DMS53 (cell line): ENCODE results near the gene CHST5.

ENCODE experiments used
- DNase-seq: peaks from one replicate; lab custom pipeline; 2025; lab: John Stamatoyannopoulos, UW

Gene CHST5

DNA sequence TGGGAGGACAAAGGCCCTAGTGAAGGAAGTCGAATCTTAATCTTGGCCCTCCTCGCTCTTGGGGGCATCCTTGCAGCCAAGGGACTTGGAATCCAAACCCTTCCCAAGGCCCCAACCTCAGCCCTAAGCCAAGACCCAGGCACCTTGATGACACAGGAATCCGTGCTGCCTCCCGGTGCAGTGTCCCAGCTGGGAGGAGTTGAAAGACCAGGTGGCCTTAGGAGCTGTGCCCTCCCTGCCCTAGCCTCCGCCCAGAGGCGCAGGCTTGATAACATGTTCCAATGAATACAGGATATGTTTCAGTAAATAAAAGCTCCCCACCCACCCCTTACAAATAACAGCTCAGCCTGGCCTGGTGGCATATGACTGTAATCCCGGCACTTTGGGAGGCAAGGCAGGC lies at the start of gene CHST5:
TSS of gene CHST5 (minus strand) at position 208 of the 400 bp plus-strand sequence. CDS start 5,724 bp downstream, outside the sequence.
- peak; percentile 7 for DNase-seq

GRCh38 chr16:75584108-75584507 lies 48.2 kb upstream of the CHST5 start:
- no peak for DNase-seq

- DNase-seq = no peak
These were observed 43.5 kb upstream of the CHST5 start for GRCh38 chr16:75579281-75579834.

DNA sequence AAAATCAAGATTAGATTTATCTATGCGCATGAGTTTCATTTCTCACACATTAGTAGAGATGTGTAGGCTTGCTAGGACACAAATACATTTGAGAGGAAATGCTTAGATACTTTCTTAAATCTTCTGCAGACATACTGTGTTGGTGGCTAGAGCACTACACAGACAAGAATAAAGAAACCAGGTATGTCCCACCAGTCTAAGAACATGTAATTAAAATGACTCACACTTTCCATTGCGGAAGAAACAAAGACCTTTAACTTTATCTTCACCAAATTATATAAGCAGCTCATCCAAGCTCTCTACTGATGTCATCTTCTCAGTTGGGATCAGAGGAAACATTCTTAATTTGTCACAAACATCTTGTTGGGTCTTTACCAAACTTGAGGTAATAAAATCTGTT lies 42.8 kb upstream of the CHST5 start:
- DNase-seq = no peak

DNA sequence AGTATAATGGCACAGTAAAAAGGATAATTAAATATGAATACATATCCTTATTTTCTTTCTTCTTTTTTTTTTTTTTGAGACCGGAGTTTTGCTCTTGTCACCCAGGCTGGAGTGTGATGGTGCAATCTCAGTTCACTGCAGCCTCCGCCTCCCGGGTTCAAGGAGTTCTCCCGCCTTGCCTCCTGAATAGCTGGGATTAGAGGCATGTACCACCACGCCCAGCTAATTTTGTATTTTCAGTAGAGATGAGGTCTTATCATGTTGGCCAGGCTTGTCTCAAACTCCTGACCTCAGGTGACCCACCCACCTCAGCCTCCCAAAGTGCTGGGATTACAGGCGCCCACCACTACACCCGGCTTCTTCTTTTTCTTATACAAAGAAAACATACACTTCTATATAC lies 42.3 kb upstream of the CHST5 start:
- DNase-seq = no peak

- no peak for DNase-seq
These were observed 40.5 kb upstream of the CHST5 start for GRCh38 chr16:75576384-75576811.

GRCh38 chr16:75575958-75576357 lies 40.0 kb upstream of the CHST5 start:
- no peak for DNase-seq

DNA sequence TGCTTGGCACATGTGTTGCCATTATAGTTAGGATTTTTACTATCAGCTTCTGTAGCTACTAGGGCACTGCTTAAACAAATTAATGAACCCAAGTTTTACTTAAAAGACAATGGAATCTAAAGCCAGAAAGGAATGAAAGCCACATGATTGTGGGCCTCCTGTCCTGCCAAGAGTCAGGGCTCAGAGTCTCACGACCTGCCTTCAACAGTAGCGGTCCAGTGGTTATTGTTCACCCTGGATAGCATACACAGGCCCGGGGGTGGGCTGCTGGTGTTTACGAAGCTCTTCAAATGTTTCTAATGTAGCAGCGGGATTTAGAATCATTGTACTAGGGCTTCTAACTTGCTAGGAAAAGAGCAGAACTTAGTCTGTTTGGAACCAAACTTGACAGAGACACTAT lies 38.0 kb upstream of the CHST5 start:
- DNase-seq = no peak

- DNase-seq = no peak
These were observed 37.1 kb upstream of the CHST5 start for GRCh38 chr16:75572864-75573542.

GRCh38 chr16:75570396-75571065 lies 34.6 kb upstream of the CHST5 start:
- no peak for DNase-seq

- DNase-seq = peak; percentile 22
These were observed 32.0 kb upstream of the CHST5 start for GRCh38 chr16:75567911-75568310.

GRCh38 chr16:75566758-75567255 lies 30.9 kb upstream of the CHST5 start:
- peak; percentile 39 for DNase-seq

GRCh38 chr16:75566040-75566757 lies 30.3 kb upstream of the CHST5 start, which contains the start of gene GABARAPL2:
Gene GABARAPL2, plus strand, starts transcription at chr16:75566379. Its CDS starts 108 bp downstream, at chr16:75566487.
- peak; percentile 90 for DNase-seq

GRCh38 chr16:75565640-75566039 lies 29.7 kb upstream of the CHST5 start:
- DNase-seq = no peak

DNA sequence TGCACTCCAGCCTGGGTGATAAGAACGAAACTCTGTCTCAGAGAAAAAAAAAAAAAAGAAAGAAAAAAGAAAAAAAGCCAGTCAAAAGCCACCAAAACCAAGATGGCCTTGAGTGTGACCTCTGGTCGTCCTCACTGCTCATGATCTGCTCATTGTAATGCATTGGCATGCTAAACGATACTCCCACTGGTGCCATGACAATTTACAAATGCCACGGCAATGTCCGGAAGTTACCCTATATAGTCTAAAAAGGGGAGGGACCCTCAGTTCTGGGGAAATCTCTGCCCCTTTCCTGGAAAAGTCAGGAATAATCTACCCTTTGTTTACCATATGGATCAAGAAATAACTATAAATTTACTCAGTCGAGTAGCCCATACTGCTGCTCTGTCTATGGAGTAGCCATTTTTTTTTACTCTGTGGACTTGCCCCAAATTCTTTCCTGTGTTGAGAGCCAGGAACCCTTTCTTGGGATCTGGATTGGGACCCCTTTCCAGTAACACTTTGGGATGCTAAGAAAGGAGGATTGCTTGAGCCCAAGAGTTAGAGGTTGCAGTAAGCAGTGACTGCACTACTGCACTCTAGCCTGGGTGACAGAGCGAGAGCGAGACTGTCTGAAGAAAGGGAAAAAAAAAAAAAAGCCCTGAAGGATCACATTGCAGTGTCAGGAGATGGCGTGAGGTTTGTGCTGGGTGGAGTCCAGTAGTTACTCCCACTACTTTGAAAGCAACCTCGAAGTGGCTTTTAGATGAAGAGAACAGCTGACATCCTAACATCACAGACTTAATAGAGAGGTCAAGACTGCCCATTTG lies 23.9 kb upstream of the CHST5 start:
- DNase-seq = no peak

DNA sequence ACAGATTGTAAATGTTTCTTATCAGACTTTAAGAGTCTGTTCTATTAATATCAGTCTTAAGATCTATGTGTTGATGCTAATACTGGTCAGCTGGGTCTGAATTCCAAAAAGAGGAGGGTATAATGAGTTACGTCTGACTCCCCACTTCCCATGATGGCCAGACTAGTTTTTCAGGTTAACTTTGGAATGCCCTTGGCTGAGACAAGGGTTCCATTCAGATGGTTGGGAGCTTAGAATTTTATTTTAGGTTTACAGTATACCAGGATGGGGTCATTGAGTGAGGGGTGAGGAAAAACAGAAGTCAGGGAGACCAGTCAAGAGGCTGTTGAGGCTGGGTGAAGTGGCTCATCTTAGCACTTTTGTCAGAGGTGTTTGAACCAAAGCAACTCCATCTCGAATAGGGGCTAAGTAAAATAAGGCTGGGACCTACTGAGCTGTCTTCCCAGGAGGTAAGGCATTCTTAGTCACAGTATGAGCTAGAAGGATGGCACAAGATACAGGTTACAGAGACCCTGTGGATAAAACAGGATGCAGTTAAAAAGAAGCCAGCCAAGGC lies 23.0 kb upstream of the CHST5 start:
- DNase-seq = no peak

- no peak for DNase-seq
These were observed 20.6 kb upstream of the CHST5 start for GRCh38 chr16:75556431-75556950.

GRCh38 chr16:75555707-75556430 lies 20.0 kb upstream of the CHST5 start, which contains the start of gene TMEM231:
Gene TMEM231, minus strand, starts transcription at chr16:75556252. Its CDS starts 43 bp downstream, at chr16:75556209.
- peak; percentile 96 for DNase-seq

GRCh38 chr16:75555213-75555706 lies 19.4 kb upstream of the CHST5 start:
- DNase-seq = peak; percentile 92

DNA sequence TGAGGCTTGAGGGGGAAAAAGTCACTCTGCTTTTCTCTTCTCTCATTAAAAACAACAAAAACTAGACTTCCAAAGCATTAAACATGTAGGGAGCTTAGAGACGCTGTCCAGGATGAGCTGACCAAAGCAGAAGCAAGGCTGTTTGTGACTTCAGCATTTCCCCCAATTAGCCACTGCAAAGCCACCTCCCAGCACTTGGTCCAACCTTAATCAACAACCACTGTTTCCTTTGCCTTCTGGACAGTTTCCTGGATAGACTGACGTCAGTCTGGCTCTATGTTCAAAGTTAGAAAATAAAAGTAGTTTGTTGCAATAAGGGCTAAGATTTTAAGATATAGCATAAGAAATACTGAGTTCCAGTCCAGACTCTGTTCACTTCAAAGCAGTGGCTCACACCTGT lies 17.0 kb upstream of the CHST5 start:
- no peak for DNase-seq
